COR-L47 (cell line): Measurements from ENCODE around the gene AGBL4.

Experiments used
- DNase-seq: peaks from one replicate; lab custom pipeline; 2025; lab: John Stamatoyannopoulos, UW

AGBL4 gene

GRCh38 chr1:48823168-48823567 is 1200.6 kb downstream of the AGBL4 start:
- peak; percentile 76 for DNase-seq

GRCh38 chr1:48820491-48820890 is 1203.3 kb downstream of the AGBL4 start:
- DNase-seq: no peak

GRCh38 chr1:48817505-48818114 is 1206.1 kb downstream of the AGBL4 start:
- DNase-seq: peak; percentile 61

- DNase-seq: no peak
These were observed 1213.0 kb downstream of the AGBL4 start for GRCh38 chr1:48810740-48811139.

- no peak for DNase-seq
These were observed 1215.3 kb downstream of the AGBL4 start for GRCh38 chr1:48808496-48808895.

- no peak for DNase-seq
These were observed 1216.0 kb downstream of the AGBL4 start for GRCh38 chr1:48807554-48808260.

GRCh38 chr1:48803474-48803873 is 1220.3 kb downstream of the AGBL4 start:
- no peak for DNase-seq

- no peak for DNase-seq
These were observed 1228.9 kb downstream of the AGBL4 start for GRCh38 chr1:48794816-48795215.

GRCh38 chr1:48793863-48794262 is 1229.9 kb downstream of the AGBL4 start:
- no peak for DNase-seq

- DNase-seq: peak; percentile 53
These were observed 1230.8 kb downstream of the AGBL4 start for GRCh38 chr1:48792961-48793360.

- no peak for DNase-seq
These were observed 1233.4 kb downstream of the AGBL4 start for GRCh38 chr1:48790397-48790796.

GRCh38 chr1:48789903-48790302 is 1233.9 kb downstream of the AGBL4 start:
- no peak for DNase-seq

- DNase-seq: no peak
These were observed 1237.9 kb downstream of the AGBL4 start for GRCh38 chr1:48785869-48786268.

GRCh38 chr1:48784301-48784700 is 1239.5 kb downstream of the AGBL4 start:
- DNase-seq: no peak

GRCh38 chr1:48777219-48777895 is 1246.4 kb downstream of the AGBL4 start:
- peak; percentile 8 for DNase-seq

GRCh38 chr1:48776393-48777218 is 1247.1 kb downstream of the AGBL4 start, which contains the start of gene BEND5:
Gene BEND5 (minus strand): TSS chr1:48776891. CDS start chr1:48776831, 60 bp downstream.
- peak; percentile 80 for DNase-seq

GRCh38 chr1:48775831-48776392 is 1247.8 kb downstream of the AGBL4 start:
- no peak for DNase-seq

- no peak for DNase-seq
These were observed 1250.6 kb downstream of the AGBL4 start for GRCh38 chr1:48773133-48773532.

- DNase-seq: no peak
These were observed 1251.5 kb downstream of the AGBL4 start for GRCh38 chr1:48772211-48772610.

- no peak for DNase-seq
These were observed 1252.2 kb downstream of the AGBL4 start for GRCh38 chr1:48771561-48771960.

- no peak for DNase-seq
These were observed 1255.7 kb downstream of the AGBL4 start for GRCh38 chr1:48767975-48768510.

GRCh38 chr1:48765335-48765734 is 1258.4 kb downstream of the AGBL4 start:
- DNase-seq: no peak
